Panc1 (cell line): Measurements from ENCODE around the gene DNASE1L1. TPM values are rescaled to one million over a fixed set of nuclear protein-coding genes. Genes with fewer than 3 reads are reported as not detected.
A peak's percentile ranks its signal among the peaks of the same experiment; 100 is the strongest.

Experiments
- ATAC-seq: fragments of 200-7000 bp; cut with Tn5 transposase; 2 replicates; pipeline ENCODE4 v1.9.1; 2020; ENCODE audit warnings: mild to moderate bottlenecking, moderate library complexity
- BruUV-seq: library from RNA; stranded (reverse); fragments of 400-500 nt; replicated peaks from 2 replicates; lab custom pipeline; 2021; lab: Mats Ljungman, UMichigan
- CTCF ChIA-PET: fragments of 300-600 bp; sonication (Branson Sonifier 250); formaldehyde crosslinking; loops from one replicate; lab custom pipeline; 2022; ENCODE audit warnings: antibody characterized with exemption; lab: Charles Lee
- POLR2A ChIA-PET: fragments of 300-600 bp; sonication (Branson Sonifier 250); formaldehyde crosslinking; loops from one replicate; lab custom pipeline; 2022; ENCODE audit warnings: antibody characterized with exemption; lab: Charles Lee
- DNase-seq: peaks from one replicate; pipeline ENCODE4 v3.0.0-alpha.2; 2010; ENCODE audit warnings: low read depth, low spot score
- H3K27ac ChIP-seq: 2 replicates; pipeline ENCODE4 v1.5.1; 2011; ENCODE audit warnings: mild to moderate bottlenecking, low read length, inconsistent platforms
- H3K27me3 ChIP-seq: fragments of 200-500 bp; sonication (Bioruptor generic); 2 replicates; pipeline ENCODE4 v1.6.0; 2014; ENCODE audit warnings: low read length, inconsistent platforms; ENCODE audit not compliant: control insufficient read depth, insufficient read depth
- H3K36me3 ChIP-seq: fragments of 200-500 bp; sonication (Bioruptor generic); 2 replicates; pipeline ENCODE4 v1.5.1; 2014; ENCODE audit warnings: inconsistent platforms, mild to moderate bottlenecking, low read length, moderate library complexity; ENCODE audit not compliant: control insufficient read depth, insufficient read depth
- H3K4me1 ChIP-seq: 2 replicates; pipeline ENCODE4 v1.5.1; 2011; ENCODE audit warnings: inconsistent platforms, mild to moderate bottlenecking, low read length, moderate library complexity; ENCODE audit not compliant: control insufficient read depth, insufficient read depth
- H3K4me3 ChIP-seq, 2 experiments: 2 replicates each; pipeline ENCODE4 v1.5.1; 2011 to 2012; ENCODE audit warnings: low read depth in 2 of 2, low read length in 2 of 2, mild to moderate bottlenecking in 2 of 2, inconsistent platforms in 1 of 2, moderate library complexity in 1 of 2
- H3K9me3 ChIP-seq: fragments of 200-500 bp; sonication (Bioruptor generic); 2 replicates; pipeline ENCODE4 v1.5.1; 2014; ENCODE audit warnings: low read depth, mild to moderate bottlenecking, inconsistent platforms, low read length, moderate library complexity; ENCODE audit not compliant: control insufficient read depth, insufficient read depth
- POLR2AphosphoS5 ChIP-seq: IDR thresholded peaks from 2 replicates; pipeline ENCODE4 v1.6.1; 2012; ENCODE audit warnings: mild to moderate bottlenecking, low read depth, low read length, moderate library complexity
- SIN3A ChIP-seq: IDR thresholded peaks from 2 replicates; pipeline ENCODE4 v1.6.1; 2012; ENCODE audit warnings: low read depth, mild to moderate bottlenecking, low read length, moderate library complexity, borderline replicate concordance; ENCODE audit not compliant: insufficient read depth
- TCF7L2 ChIP-seq: IDR thresholded peaks from 2 replicates; pipeline ENCODE4 v1.6.1; 2011; ENCODE audit warnings: mild to moderate bottlenecking, low read depth, low read length, inconsistent platforms
- in situ Hi-C: cut with HindIII; loops from 2 replicates; pipeline ENCODE4 v1.10.0; 2016; ENCODE audit warnings: low sequenced_read_pairs, low pct_unique_long_range_greater_than_20kb
- intact Hi-C: fragments of 100-400 bp; cut with micrococcal nuclease; formaldehyde crosslinking; loops from one replicate; pipeline ENCODE4 v1.10.0; 2022; ENCODE audit not compliant: unreplicated experiment
- total RNA-seq: library from RNA; stranded (reverse); gene quantifications from one replicate; pipeline ENCODE4 v1.2.1, GENCODE V29; 2021; ENCODE audit not compliant: unreplicated experiment
- TF ChIP-seq, protein P1 (sequence below): fragments of 450-650 bp; IDR thresholded peaks from 2 replicates; pipeline ENCODE4 v1.5.1; 2017; ENCODE audit warnings: mild to moderate bottlenecking
- TF ChIP-seq, protein P2 (sequence below), 2 experiments: IDR thresholded peaks; 2 replicates each; pipeline ENCODE4 v1.6.1; 2011 to 2012; ENCODE audit warnings: low read depth in 2 of 2, control low read depth in 1 of 2, low read length in 1 of 2, mild to moderate bottlenecking in 1 of 2, moderate library complexity in 1 of 2; ENCODE audit not compliant: insufficient read depth in 1 of 2

Gene DNASE1L1
- total RNA-seq, 1 experiment from 2014 or later: 60.4 TPM

DNA sequence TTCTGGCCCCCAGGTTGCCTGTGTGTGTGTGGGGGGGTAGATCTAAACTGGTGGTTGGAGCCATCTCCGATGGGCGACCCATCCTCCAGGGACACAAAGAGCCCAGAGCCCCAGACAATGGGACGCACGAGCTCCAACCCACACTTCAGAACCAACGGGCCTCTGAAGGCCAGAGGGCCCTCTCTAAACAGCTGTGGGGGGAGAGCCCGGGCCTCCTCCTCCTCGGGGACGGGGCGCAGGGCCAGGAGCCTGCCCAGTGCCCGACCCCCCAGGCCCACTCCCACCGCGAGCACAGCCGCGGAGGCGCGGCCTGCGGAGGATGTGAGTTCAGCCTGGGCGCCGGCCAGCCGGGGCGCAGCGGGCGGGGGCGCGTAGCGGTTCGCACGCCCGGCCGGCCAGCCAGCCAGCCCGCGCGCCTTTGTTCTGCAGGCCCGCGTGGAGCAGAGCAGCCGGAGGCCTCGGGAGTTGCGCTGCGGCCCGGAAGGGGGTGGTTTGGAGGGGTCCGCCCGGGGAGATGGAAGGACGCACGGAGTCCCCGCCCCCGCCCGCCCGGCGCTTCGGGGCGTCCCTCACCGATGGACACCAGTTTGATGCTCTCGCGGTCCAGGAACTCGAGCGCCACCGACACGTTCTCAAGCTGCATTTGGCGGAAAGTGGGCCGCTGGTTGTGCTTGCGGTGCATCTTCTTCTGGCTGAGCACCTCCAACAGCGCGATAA lies 38.6 kb downstream of the DNASE1L1 start:
- ATAC-seq (no peak), DNase-seq (no peak)
- Histone ChIP-seq H3K36me3 (no peaks in the 10 kb centered on the region), H3K4me3 (peak overlapping the region; percentile 81 to 96), H3K9me3 (no peaks in the 10 kb centered on the region), H3K27me3 (no peaks in the 10 kb centered on the region), H3K4me1 (peaks cover 31% of the 10 kb centered on the region), H3K27ac (peak overlapping the region; percentile 94)
- CTCF ChIA-PET: interaction anchor here (0.5 to 0.6 kb wide), 2 partner anchors 53 to 131 kb away, joined by 6 to 8 read pairs; no protein-coding TSS in a partner anchor
- POLR2A ChIA-PET: interaction anchor here (0.6 to 1.0 kb wide), 2 partner anchors 9 to 12 kb away, joined by 3 to 4 read pairs; partner anchors contain the start of gene EMD
- BruUV-seq: no TSS peak
- intact Hi-C loops (no loop called here), in situ Hi-C loops (no loop called here)
- TF ChIP-seq SIN3A (no peak), TCF7L2 (no peak), POLR2AphosphoS5 (no peak)
- TF ChIP-seq, protein P1, sequence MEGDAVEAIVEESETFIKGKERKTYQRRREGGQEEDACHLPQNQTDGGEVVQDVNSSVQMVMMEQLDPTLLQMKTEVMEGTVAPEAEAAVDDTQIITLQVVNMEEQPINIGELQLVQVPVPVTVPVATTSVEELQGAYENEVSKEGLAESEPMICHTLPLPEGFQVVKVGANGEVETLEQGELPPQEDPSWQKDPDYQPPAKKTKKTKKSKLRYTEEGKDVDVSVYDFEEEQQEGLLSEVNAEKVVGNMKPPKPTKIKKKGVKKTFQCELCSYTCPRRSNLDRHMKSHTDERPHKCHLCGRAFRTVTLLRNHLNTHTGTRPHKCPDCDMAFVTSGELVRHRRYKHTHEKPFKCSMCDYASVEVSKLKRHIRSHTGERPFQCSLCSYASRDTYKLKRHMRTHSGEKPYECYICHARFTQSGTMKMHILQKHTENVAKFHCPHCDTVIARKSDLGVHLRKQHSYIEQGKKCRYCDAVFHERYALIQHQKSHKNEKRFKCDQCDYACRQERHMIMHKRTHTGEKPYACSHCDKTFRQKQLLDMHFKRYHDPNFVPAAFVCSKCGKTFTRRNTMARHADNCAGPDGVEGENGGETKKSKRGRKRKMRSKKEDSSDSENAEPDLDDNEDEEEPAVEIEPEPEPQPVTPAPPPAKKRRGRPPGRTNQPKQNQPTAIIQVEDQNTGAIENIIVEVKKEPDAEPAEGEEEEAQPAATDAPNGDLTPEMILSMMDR: no peak
- TF ChIP-seq, protein P2, sequence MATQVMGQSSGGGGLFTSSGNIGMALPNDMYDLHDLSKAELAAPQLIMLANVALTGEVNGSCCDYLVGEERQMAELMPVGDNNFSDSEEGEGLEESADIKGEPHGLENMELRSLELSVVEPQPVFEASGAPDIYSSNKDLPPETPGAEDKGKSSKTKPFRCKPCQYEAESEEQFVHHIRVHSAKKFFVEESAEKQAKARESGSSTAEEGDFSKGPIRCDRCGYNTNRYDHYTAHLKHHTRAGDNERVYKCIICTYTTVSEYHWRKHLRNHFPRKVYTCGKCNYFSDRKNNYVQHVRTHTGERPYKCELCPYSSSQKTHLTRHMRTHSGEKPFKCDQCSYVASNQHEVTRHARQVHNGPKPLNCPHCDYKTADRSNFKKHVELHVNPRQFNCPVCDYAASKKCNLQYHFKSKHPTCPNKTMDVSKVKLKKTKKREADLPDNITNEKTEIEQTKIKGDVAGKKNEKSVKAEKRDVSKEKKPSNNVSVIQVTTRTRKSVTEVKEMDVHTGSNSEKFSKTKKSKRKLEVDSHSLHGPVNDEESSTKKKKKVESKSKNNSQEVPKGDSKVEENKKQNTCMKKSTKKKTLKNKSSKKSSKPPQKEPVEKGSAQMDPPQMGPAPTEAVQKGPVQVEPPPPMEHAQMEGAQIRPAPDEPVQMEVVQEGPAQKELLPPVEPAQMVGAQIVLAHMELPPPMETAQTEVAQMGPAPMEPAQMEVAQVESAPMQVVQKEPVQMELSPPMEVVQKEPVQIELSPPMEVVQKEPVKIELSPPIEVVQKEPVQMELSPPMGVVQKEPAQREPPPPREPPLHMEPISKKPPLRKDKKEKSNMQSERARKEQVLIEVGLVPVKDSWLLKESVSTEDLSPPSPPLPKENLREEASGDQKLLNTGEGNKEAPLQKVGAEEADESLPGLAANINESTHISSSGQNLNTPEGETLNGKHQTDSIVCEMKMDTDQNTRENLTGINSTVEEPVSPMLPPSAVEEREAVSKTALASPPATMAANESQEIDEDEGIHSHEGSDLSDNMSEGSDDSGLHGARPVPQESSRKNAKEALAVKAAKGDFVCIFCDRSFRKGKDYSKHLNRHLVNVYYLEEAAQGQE (IDR thresholded peaks at IDR 0.05; ENCODE audit: insufficient read depth in 1 of 2, low read depth in 2 of 2, low read length in 1 of 2): no peak

DNA sequence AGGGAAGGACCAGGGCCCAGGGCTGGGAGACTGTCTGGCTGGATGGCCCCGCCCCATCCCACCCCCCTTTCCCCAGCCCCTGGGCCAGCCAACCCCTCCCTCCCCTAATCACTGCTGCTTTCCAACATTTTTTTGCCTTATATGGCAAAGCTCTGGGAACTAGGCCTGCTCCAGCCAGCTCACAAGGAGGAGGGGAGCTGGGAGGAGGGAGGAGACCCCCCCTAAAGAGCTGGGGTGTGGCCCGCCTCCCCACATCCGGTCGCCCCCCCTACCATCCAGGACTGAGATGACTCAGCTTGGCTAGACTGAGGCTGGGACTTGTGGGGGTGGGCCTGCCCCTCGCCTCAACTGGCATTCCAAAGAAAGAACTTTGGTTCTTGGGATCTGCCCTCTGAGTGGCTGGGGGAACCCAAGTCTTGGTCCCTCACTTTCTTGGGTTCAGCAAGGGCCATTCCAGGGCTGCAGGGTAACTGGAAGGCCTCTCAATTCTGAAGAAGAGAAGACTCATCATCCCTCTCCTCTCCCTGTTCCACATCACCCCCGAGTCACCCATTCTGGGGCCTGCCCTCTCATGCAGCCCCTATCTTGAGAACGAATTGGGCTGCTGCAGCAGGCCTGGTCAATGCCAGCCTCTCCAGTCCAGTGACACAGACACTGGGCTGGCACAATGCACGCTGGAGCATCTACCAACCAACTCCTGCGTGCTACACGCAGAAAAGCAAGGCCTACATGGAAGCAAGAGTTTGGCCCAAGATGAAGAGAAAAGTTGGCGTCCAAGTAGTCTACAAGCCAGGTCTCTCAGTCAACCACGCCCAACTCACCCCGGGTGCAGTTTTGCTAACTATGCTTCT lies 39.4 kb downstream of the DNASE1L1 start:
- intact Hi-C loops: no loop called here
- H3K27me3 ChIP-seq: no peaks in the 10 kb centered on the region
- H3K4me3 ChIP-seq: peak overlapping the region; percentile 81 to 96
- H3K9me3 ChIP-seq: no peaks in the 10 kb centered on the region
- POLR2A ChIA-PET: interaction anchor here (0.6 kb wide), 1 partner anchor 121 kb away, joined by 8 read pairs; the partner anchor contains the start of gene SLC10A3
- in situ Hi-C loops: no loop called here
- peak overlapping the region; percentile 94 for H3K27ac ChIP-seq
- ATAC-seq (0 out of 2 replicates have a peak, but pooled peaks have one; percentile 1), DNase-seq (peak; percentile 64)
- BruUV-seq: TSS peak; percentile 65
- CTCF ChIA-PET: no interaction called here
- TF ChIP-seq SIN3A (0 out of 2 replicates have a peak, but pooled peaks have one; percentile 20), TCF7L2 (no peak)
- TF ChIP-seq, protein P2 (IDR thresholded peaks at IDR 0.05; ENCODE audit: insufficient read depth in 1 of 2, low read depth in 2 of 2, low read length in 1 of 2): no peak
- peaks cover 27% of the 10 kb centered on the region for H3K4me1 ChIP-seq
- H3K36me3 ChIP-seq: no peaks in the 10 kb centered on the region
